Medulla oblongata (tissue), 1 donor: ENCODE measurements around the gene VDR.
A peak's percentile ranks its signal among the peaks of the same experiment; 100 is the strongest.

ENCODE experiments used
- DNase-seq: peaks from one replicate; pipeline ENCODE4 v3.0.0-alpha.2; 2015; ENCODE audit errors: extremely low spot score

VDR gene

GRCh38 chr12:47870175-47870781 is 34.5 kb downstream of the VDR start:
- DNase-seq = no peak

- peak; percentile 51 for DNase-seq
Measured at GRCh38 chr12:47868552-47869031, 36.2 kb downstream of the VDR start.

GRCh38 chr12:47868041-47868440 is 36.8 kb downstream of the VDR start:
- DNase-seq = no peak

- no peak for DNase-seq
Measured at GRCh38 chr12:47867495-47867941, 37.3 kb downstream of the VDR start.

GRCh38 chr12:47864646-47865235 is 40.1 kb downstream of the VDR start:
- DNase-seq = no peak

- DNase-seq = no peak
Measured at GRCh38 chr12:47863985-47864384, 40.8 kb downstream of the VDR start.

- no peak for DNase-seq
Measured at GRCh38 chr12:47863467-47863866, 41.3 kb downstream of the VDR start.

- no peak for DNase-seq
Measured at GRCh38 chr12:47862881-47863280, 41.9 kb downstream of the VDR start.

- no peak for DNase-seq
Measured at GRCh38 chr12:47862167-47862750, 42.5 kb downstream of the VDR start.

GRCh38 chr12:47860873-47861272 is 43.9 kb downstream of the VDR start:
- no peak for DNase-seq

- DNase-seq = no peak
Measured at GRCh38 chr12:47860279-47860841, 44.4 kb downstream of the VDR start.

- DNase-seq = no peak
Measured at GRCh38 chr12:47858511-47859266, 46.1 kb downstream of the VDR start.

GRCh38 chr12:47856721-47857575 is 47.8 kb downstream of the VDR start:
- DNase-seq = no peak

GRCh38 chr12:47856094-47856493 is 48.7 kb downstream of the VDR start:
- no peak for DNase-seq

- no peak for DNase-seq
Measured at GRCh38 chr12:47855502-47855901, 49.3 kb downstream of the VDR start.

- no peak for DNase-seq
Measured at GRCh38 chr12:47854531-47854930, 50.3 kb downstream of the VDR start.

GRCh38 chr12:47852096-47852571 is 52.7 kb downstream of the VDR start:
- DNase-seq = no peak

GRCh38 chr12:47851303-47851952 is 53.4 kb downstream of the VDR start:
- DNase-seq = no peak

GRCh38 chr12:47850153-47851084 is 54.4 kb downstream of the VDR start:
- DNase-seq = no peak
